Activated CD4-positive, alpha-beta T cell treated with anti-CD3 and anti-CD28 coated beads for 36 hours (primary cell): Measurements from ENCODE around the gene OR2M4. TPM values are rescaled to one million over a fixed set of nuclear protein-coding genes. Genes with fewer than 3 reads are reported as not detected.
"Not testable (repeated sequence)": the region's sequence is repeated elsewhere in the genome, so short reads cannot be mapped to it uniquely, and the experiment has no call there.

Experiments used
- ATAC-seq: fragments of 200-7000 bp; cut with Tn5 transposase; one replicate; pipeline ENCODE4 v1.10.0; 2021; ENCODE audit warnings: mild to moderate bottlenecking, moderate library complexity
- CTCF ChIA-PET: fragments of 350-600 bp; sonication (Branson Sonifier 250); formaldehyde crosslinking; loops from one replicate; lab custom pipeline; 2021; ENCODE audit warnings: antibody characterized with exemption; lab: Charles Lee
- POLR2A ChIA-PET: fragments of 350-600 bp; sonication (Branson Sonifier 250); formaldehyde crosslinking; loops from one replicate; lab custom pipeline; 2021; ENCODE audit warnings: antibody characterized with exemption, inconsistent platforms; lab: Charles Lee
- DNase-seq: peaks from one replicate; pipeline ENCODE4 v3.0.0-alpha.2; 2020
- H3K27ac Mint-ChIP-seq: one replicate; pipeline ENCODE4 v1.8.0; 2021; ENCODE audit warnings: mixed read lengths
- H3K27me3 Mint-ChIP-seq: one replicate; pipeline ENCODE4 v1.8.0; 2021; ENCODE audit warnings: mixed read lengths
- H3K36me3 Mint-ChIP-seq: one replicate; pipeline ENCODE4 v1.8.0; 2021; ENCODE audit warnings: low read depth, mixed read lengths
- H3K4me1 Mint-ChIP-seq: one replicate; pipeline ENCODE4 v1.8.0; 2021; ENCODE audit warnings: mixed read lengths
- H3K4me3 Mint-ChIP-seq: one replicate; pipeline ENCODE4 v1.8.0; 2021; ENCODE audit warnings: mild to moderate bottlenecking, moderate library complexity, mixed read lengths
- H3K9me3 Mint-ChIP-seq: one replicate; pipeline ENCODE4 v1.8.0; 2021; ENCODE audit warnings: low read depth, mixed read lengths
- intact Hi-C, 2 experiments: fragments of 100-400 bp; cut with DNase I in 1 of 2; cut with micrococcal nuclease in 1 of 2; formaldehyde crosslinking; loops; one replicate each; pipeline versions ENCODE4 v1.14.2 to v1.15.1; 2022 to 2024; cut with DNase I, micrococcal nuclease
- total RNA-seq, 2 experiments: library from RNA; stranded (reverse); gene quantifications; one replicate each; pipeline ENCODE4 v1.2.3, GENCODE V29; 2021

Gene OR2M4
- total RNA-seq, 2 experiments from 2014 or later, result not detected

- intact Hi-C loops, result no loop called here
- ATAC-seq, result no peak
- DNase-seq, result no peak
- H3K4me1 Mint-ChIP-seq, result no peaks in the 10 kb centered on the region
- no peaks in the 10 kb centered on the region for H3K9me3 Mint-ChIP-seq
- POLR2A ChIA-PET, result no interaction called here
- H3K27ac Mint-ChIP-seq, result no peak overlapping the region
- no peaks in the 10 kb centered on the region for H3K36me3 Mint-ChIP-seq
- no peaks in the 10 kb centered on the region for H3K27me3 Mint-ChIP-seq
- CTCF ChIA-PET, result no interaction called here
- no peak overlapping the region for H3K4me3 Mint-ChIP-seq
These were observed 37.0 kb downstream of the OR2M4 start for GRCh38 chr1:248268178-248268577.

GRCh38 chr1:248273225-248273624, 42.0 kb downstream of the OR2M4 start:
- H3K4me1 Mint-ChIP-seq, intact Hi-C loops, POLR2A ChIA-PET, CTCF ChIA-PET, DNase-seq, H3K27me3 Mint-ChIP-seq, H3K4me3 Mint-ChIP-seq, ATAC-seq, H3K9me3 Mint-ChIP-seq, H3K27ac Mint-ChIP-seq, H3K36me3 Mint-ChIP-seq: not testable (repeated sequence)

GRCh38 chr1:248277876-248278275, 46.7 kb downstream of the OR2M4 start, which contains the start of gene OR2T33:
OR2T33 (minus strand) TSS chr1:248277976; CDS start chr1:248273814, 4,162 bp downstream.
- no peak within 1 kb of the TSS for H3K27ac Mint-ChIP-seq
- intact Hi-C loops, result no loop called here
- CTCF ChIA-PET, result no interaction called here
- DNase-seq (no peak), ATAC-seq (no peak)
- no peaks in the 10 kb centered on the region for H3K27me3 Mint-ChIP-seq
- POLR2A ChIA-PET, result no interaction called here
- no peaks in the 10 kb centered on the region for H3K36me3 Mint-ChIP-seq
- H3K4me1 Mint-ChIP-seq, result no peaks in the 10 kb centered on the region
- H3K9me3 Mint-ChIP-seq, result peaks cover 2% of the 10 kb centered on the region
- H3K4me3 Mint-ChIP-seq, result no peak within 1 kb of the TSS

- DNase-seq (no peak), ATAC-seq (no peak)
- POLR2A ChIA-PET, result no interaction called here
- H3K36me3 Mint-ChIP-seq, result no peaks in the 10 kb centered on the region
- CTCF ChIA-PET, result no interaction called here
- no peaks in the 10 kb centered on the region for H3K9me3 Mint-ChIP-seq
- peaks cover 3% of the 10 kb centered on the region for H3K4me1 Mint-ChIP-seq
- H3K27ac Mint-ChIP-seq, result no peak overlapping the region
- H3K27me3 Mint-ChIP-seq, result peaks cover 3% of the 10 kb centered on the region
- H3K4me3 Mint-ChIP-seq, result no peak overlapping the region
- intact Hi-C loops, result no loop called here
These were observed 57.2 kb downstream of the OR2M4 start for GRCh38 chr1:248288391-248288790.

Other genes with a start within 250 kb of the OR2M4 start
- not detected for gene OR2L5, start 217.8 kb upstream of the OR2M4 start, total RNA-seq
- gene OR2L2, start 201.3 kb upstream of the OR2M4 start, total RNA-seq, result under 1 TPM; 0.11 to 0.12 TPM
- gene OR2L3, start 184.6 kb upstream of the OR2M4 start, total RNA-seq, result not detected
- gene OR2L13, start 136.2 kb upstream of the OR2M4 start, total RNA-seq, result not detected
- not detected for gene OR2M5, start 86.3 kb upstream of the OR2M4 start, total RNA-seq
- gene OR2M2, start 56.6 kb upstream of the OR2M4 start, total RNA-seq, result not detected
- gene OR2M3, start 34.2 kb upstream of the OR2M4 start, total RNA-seq, result not detected
- gene OR2T33, start 46.6 kb downstream of the OR2M4 start, total RNA-seq, result not detected
- gene OR2T12, start 72.0 kb downstream of the OR2M4 start, total RNA-seq, result not detected
- gene OR2M7, start 93.2 kb downstream of the OR2M4 start, total RNA-seq, result not detected
- gene OR14C36, start 117.4 kb downstream of the OR2M4 start, total RNA-seq, result not detected
- gene OR2T4, start 130.2 kb downstream of the OR2M4 start, total RNA-seq, result not detected
- not detected for gene OR2T6, start 144.3 kb downstream of the OR2M4 start, total RNA-seq
- not detected for gene OR2T1, start 171.6 kb downstream of the OR2M4 start, total RNA-seq
- not detected for gene OR2T2, start 214.2 kb downstream of the OR2M4 start, total RNA-seq
- gene OR2T3, start 241.9 kb downstream of the OR2M4 start, total RNA-seq, result not detected